Measurements from ENCODE around the gene PHACTR2.
A peak's percentile ranks its signal among the peaks of the same experiment; 100 is the strongest.

The PHACTR2 gene

GRCh38 chr6:143743301-143744166, 65.8 kb downstream of the PHACTR2 start:
- no peak for DNase-seq

GRCh38 chr6:143744551-143745165, 66.9 kb downstream of the PHACTR2 start:
- no peak for DNase-seq

- DNase-seq = peak; percentile 35
Measured at GRCh38 chr6:143745166-143746133, 67.7 kb downstream of the PHACTR2 start.

GRCh38 chr6:143746202-143747119, 68.7 kb downstream of the PHACTR2 start:
- no peak for DNase-seq

GRCh38 chr6:143747347-143747842, 69.6 kb downstream of the PHACTR2 start:
- DNase-seq = no peak

- DNase-seq = no peak
Measured at GRCh38 chr6:143749891-143750290, 72.1 kb downstream of the PHACTR2 start.

- DNase-seq = no peak
Measured at GRCh38 chr6:143750877-143751276, 73.1 kb downstream of the PHACTR2 start.

- no peak for DNase-seq
Measured at GRCh38 chr6:143752459-143752858, 74.7 kb downstream of the PHACTR2 start.

GRCh38 chr6:143753678-143754077, 75.9 kb downstream of the PHACTR2 start:
- no peak for DNase-seq

- DNase-seq = no peak
Measured at GRCh38 chr6:143754204-143754603, 76.4 kb downstream of the PHACTR2 start.

GRCh38 chr6:143755301-143755744, 77.6 kb downstream of the PHACTR2 start:
- no peak for DNase-seq

GRCh38 chr6:143757346-143757832, 79.6 kb downstream of the PHACTR2 start:
- no peak for DNase-seq

GRCh38 chr6:143758551-143758950, 80.8 kb downstream of the PHACTR2 start:
- no peak for DNase-seq

- DNase-seq = no peak
Measured at GRCh38 chr6:143759666-143760065, 81.9 kb downstream of the PHACTR2 start.

GRCh38 chr6:143761074-143761473, 83.3 kb downstream of the PHACTR2 start:
- DNase-seq = no peak

- no peak for DNase-seq
Measured at GRCh38 chr6:143762126-143762525, 84.4 kb downstream of the PHACTR2 start.

- DNase-seq = no peak
Measured at GRCh38 chr6:143765422-143766184, 87.8 kb downstream of the PHACTR2 start.

GRCh38 chr6:143766185-143766553, 88.4 kb downstream of the PHACTR2 start:
- DNase-seq = no peak

GRCh38 chr6:143767433-143767832, 89.7 kb downstream of the PHACTR2 start:
- no peak for DNase-seq

- no peak for DNase-seq
Measured at GRCh38 chr6:143772116-143773086, 94.6 kb downstream of the PHACTR2 start.
